ENCODE data around the gene FPGS. TPM values are rescaled to one million over a fixed set of nuclear protein-coding genes. Genes with fewer than 3 reads are reported as not detected.
"Not testable (repeated sequence)": the region's sequence is repeated elsewhere in the genome, so short reads cannot be mapped to it uniquely, and the experiment has no call there.

The FPGS gene
- total and polyA plus RNA-seq, 4 donors = 42.5 to 115 (median 93.6) TPM

DNA sequence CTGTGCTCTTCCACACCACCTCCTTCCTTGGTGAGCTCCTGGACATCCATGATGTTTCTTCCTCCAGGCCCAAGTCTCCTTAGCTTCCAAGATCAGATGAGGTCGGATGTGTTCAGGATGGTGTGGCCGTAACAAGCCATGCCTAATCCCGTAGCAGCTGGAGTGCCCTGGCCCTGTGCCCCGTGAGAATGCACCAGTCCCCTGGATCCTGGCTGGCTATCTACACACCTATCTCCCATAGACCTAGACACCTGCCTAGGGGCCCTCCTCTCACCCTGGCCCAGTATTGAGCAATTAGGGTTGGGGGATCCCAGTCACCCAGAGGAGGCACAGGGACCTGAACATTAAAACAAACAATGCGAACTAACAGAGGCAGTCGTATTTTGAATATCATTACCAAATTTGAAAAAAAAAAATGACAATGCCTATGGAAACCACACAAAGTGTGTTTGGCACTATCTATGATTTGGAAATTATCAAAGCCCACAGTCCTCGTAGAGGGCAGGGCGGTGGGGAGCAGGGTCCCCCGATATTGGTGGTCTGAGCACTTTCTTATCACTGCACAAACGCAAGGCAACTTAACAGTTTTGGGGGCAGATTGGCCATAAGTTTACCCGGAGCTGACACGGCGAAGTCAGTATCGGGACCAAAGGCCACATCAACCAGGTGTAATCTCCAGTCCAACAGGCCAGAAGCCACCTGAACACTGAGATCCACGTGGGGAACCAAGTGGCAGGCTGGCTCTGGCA is 38.6 kb downstream of the FPGS start:
- 78 to 83% methylated on average over 15 of the region's 15 CpGs for WGBS, 2 donors
- H3K9ac ChIP-seq (ENCODE audit: insufficient read depth in 1 of 2, low read length in 2 of 2) = no peak overlapping the region
- TF ChIP-seq, protein P1, sequence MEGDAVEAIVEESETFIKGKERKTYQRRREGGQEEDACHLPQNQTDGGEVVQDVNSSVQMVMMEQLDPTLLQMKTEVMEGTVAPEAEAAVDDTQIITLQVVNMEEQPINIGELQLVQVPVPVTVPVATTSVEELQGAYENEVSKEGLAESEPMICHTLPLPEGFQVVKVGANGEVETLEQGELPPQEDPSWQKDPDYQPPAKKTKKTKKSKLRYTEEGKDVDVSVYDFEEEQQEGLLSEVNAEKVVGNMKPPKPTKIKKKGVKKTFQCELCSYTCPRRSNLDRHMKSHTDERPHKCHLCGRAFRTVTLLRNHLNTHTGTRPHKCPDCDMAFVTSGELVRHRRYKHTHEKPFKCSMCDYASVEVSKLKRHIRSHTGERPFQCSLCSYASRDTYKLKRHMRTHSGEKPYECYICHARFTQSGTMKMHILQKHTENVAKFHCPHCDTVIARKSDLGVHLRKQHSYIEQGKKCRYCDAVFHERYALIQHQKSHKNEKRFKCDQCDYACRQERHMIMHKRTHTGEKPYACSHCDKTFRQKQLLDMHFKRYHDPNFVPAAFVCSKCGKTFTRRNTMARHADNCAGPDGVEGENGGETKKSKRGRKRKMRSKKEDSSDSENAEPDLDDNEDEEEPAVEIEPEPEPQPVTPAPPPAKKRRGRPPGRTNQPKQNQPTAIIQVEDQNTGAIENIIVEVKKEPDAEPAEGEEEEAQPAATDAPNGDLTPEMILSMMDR (IDR thresholded peaks at IDR 0.05; ENCODE audit: control extremely low read depth, extremely low read depth) = no peak
- H3K27me3 ChIP-seq (ENCODE audit: control insufficient read depth in 3 of 3, insufficient read depth in 3 of 3, low read length in 2 of 3) = no peaks in the 10 kb centered on the region
- ATAC-seq (ENCODE audit: insufficient read depth, low FRiP score) (no peak), DNase-seq (no peak)
- H3K4me3 ChIP-seq = no peak overlapping the region
- H3K36me3 ChIP-seq (ENCODE audit: control insufficient read depth in 4 of 4, insufficient read depth in 4 of 4, low read length in 4 of 4) = peaks cover 0 to 12% (median 2%) of the 10 kb centered on the region in 4 donors
- no peaks in the 10 kb centered on the region for H3K9me3 ChIP-seq (ENCODE audit: control insufficient read depth in 4 of 4, insufficient read depth in 3 of 4, low read length in 3 of 4)
- peak overlapping the region in 1 of 2 donors; percentile 65 for H3K27ac ChIP-seq (ENCODE audit: low read depth in 1 of 2, low read length in 1 of 2)
- peaks cover 13 to 40% (median 28%) of the 10 kb centered on the region in 5 donors for H3K4me1 ChIP-seq (ENCODE audit: control insufficient read depth in 5 of 5, insufficient read depth in 5 of 5, low read length in 5 of 5)

DNA sequence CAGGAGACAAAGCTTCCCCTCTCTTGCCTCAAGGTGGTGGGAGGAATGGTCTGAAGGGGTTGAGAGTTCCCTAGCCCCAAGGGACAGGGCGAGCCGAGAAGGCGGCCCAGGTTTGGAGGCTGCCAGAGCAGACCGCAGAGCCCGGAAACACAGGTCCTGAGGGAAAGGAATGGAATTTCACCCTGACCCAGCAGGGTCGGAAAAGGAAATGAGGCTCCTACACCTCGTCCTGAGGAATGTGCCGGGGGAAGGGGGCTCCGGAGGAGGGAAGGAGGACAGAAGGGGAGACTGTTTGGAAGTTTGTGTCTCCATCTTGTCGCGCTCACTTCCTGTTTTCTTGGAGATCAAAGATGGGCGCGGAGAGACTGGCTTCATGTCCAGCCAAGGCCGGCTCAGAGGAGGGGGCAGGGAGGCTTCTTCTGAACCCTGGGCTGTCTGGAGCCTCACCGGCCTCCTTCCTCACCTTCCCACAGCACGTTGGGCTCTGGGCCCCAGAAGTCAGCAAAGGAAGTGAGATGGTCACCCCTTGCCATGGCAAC is 42.2 kb downstream of the FPGS start:
- H3K4me1 ChIP-seq (ENCODE audit: control insufficient read depth in 5 of 5, insufficient read depth in 5 of 5, low read length in 5 of 5) = peaks cover 0 to 26% (median 10%) of the 10 kb centered on the region in 5 donors
- H3K27me3 ChIP-seq (ENCODE audit: control insufficient read depth in 3 of 3, insufficient read depth in 3 of 3, low read length in 2 of 3) = no peaks in the 10 kb centered on the region
- DNase-seq = peak in 2 of 3 donors; percentile 25 to 67

GRCh38 chr9:127845619-127846018 is 42.9 kb downstream of the FPGS start:
- H3K9ac ChIP-seq (ENCODE audit: insufficient read depth in 1 of 2, low read length in 2 of 2); H3K4me3 ChIP-seq: not testable (repeated sequence)

More for the DNA sequence above, 42.2 kb downstream of the FPGS start:
- Histone ChIP-seq H3K9me3 (ENCODE audit: control insufficient read depth in 4 of 4, insufficient read depth in 3 of 4, low read length in 3 of 4) (peaks cover 0 to 5% (median 2%) of the 10 kb centered on the region in 4 donors), H3K27ac (ENCODE audit: low read depth in 1 of 2, low read length in 1 of 2) (peak overlapping the region; percentile 74 to 81), H3K36me3 (ENCODE audit: control insufficient read depth in 4 of 4, insufficient read depth in 4 of 4, low read length in 4 of 4) (peaks cover 0 to 16% (median 4%) of the 10 kb centered on the region in 4 donors), H3K9ac (ENCODE audit: insufficient read depth in 1 of 2, low read length in 2 of 2) (no peak overlapping the region), H3K4me3 (no peak overlapping the region)
- ATAC-seq (ENCODE audit: insufficient read depth, low FRiP score) = no peak
- TF ChIP-seq, protein P1 (IDR thresholded peaks at IDR 0.05; ENCODE audit: control extremely low read depth, extremely low read depth) = no peak
- 62 to 69% methylated on average over 16 of the region's 16 CpGs for whole genome bisulfite sequencing, 2 donors

GRCh38 chr9:127846443-127847177 is 43.9 kb downstream of the FPGS start:
- peak; percentile 38 for ATAC-seq (ENCODE audit: insufficient read depth, low FRiP score)
- Histone ChIP-seq H3K27ac (ENCODE audit: low read depth in 1 of 2, low read length in 1 of 2) (peak overlapping the region; percentile 76 to 85), H3K36me3 (ENCODE audit: control insufficient read depth in 4 of 4, insufficient read depth in 4 of 4, low read length in 4 of 4) (peaks cover 0 to 16% (median 5%) of the 10 kb centered on the region in 4 donors), H3K4me1 (ENCODE audit: control insufficient read depth in 5 of 5, insufficient read depth in 5 of 5, low read length in 5 of 5) (peaks cover 0 to 26% (median 10%) of the 10 kb centered on the region in 5 donors), H3K9ac (ENCODE audit: insufficient read depth in 1 of 2, low read length in 2 of 2) (peak overlapping the region in 1 of 2 donors; percentile 2), H3K4me3 (no peak overlapping the region), H3K27me3 (ENCODE audit: control insufficient read depth in 3 of 3, insufficient read depth in 3 of 3, low read length in 2 of 3) (no peaks in the 10 kb centered on the region), H3K9me3 (ENCODE audit: control insufficient read depth in 4 of 4, insufficient read depth in 3 of 4, low read length in 3 of 4) (peaks cover 0 to 5% (median 2%) of the 10 kb centered on the region in 4 donors)
- DNase-seq = no peak
- TF ChIP-seq, protein P1 (IDR thresholded peaks at IDR 0.05; ENCODE audit: control extremely low read depth, extremely low read depth) = no peak
- 45 to 60% methylated on average over 18 of the region's 18 CpGs for WGBS, 2 donors

More at GRCh38 chr9:127845619-127846018, 42.9 kb downstream of the FPGS start:
- not testable (repeated sequence) for ATAC-seq (ENCODE audit: insufficient read depth, low FRiP score); H3K27me3 ChIP-seq (ENCODE audit: control insufficient read depth in 3 of 3, insufficient read depth in 3 of 3, low read length in 2 of 3); DNase-seq; H3K9me3 ChIP-seq (ENCODE audit: control insufficient read depth in 4 of 4, insufficient read depth in 3 of 4, low read length in 3 of 4)
- 89 to 94% methylated on average over 4 of the region's 4 CpGs for WGBS, 2 donors
- H3K27ac ChIP-seq (ENCODE audit: low read depth in 1 of 2, low read length in 1 of 2) = peak overlapping the region; percentile 76 to 85
- peaks cover 0 to 19% (median 6%) of the 10 kb centered on the region in 4 donors for H3K36me3 ChIP-seq (ENCODE audit: control insufficient read depth in 4 of 4, insufficient read depth in 4 of 4, low read length in 4 of 4)
- H3K4me1 ChIP-seq (ENCODE audit: control insufficient read depth in 5 of 5, insufficient read depth in 5 of 5, low read length in 5 of 5) = peaks cover 0 to 26% (median 10%) of the 10 kb centered on the region in 5 donors

Data from lung (tissue), 12 donors.